HCT116 (cell line): ENCODE results near the gene GRK1. TPM values are rescaled to one million over a fixed set of nuclear protein-coding genes. Genes with fewer than 3 reads are reported as not detected.

Experiments
- ATAC-seq: fragments of 200-7000 bp; cut with Tn5 transposase; 2 replicates; pipeline ENCODE4 v1.9.1; 2020; ENCODE audit warnings: mild to moderate bottlenecking, moderate library complexity
- BruUV-seq: library from RNA; stranded (reverse); fragments of 400-500 nt; replicated peaks from 2 replicates; lab custom pipeline; 2021; lab: Mats Ljungman, UMichigan
- CTCF ChIA-PET: fragments of 300-600 bp; sonication (Branson Sonifier 250); formaldehyde crosslinking; loops from one replicate; lab custom pipeline; 2021; ENCODE audit warnings: antibody characterized with exemption; lab: Charles Lee
- POLR2A ChIA-PET: fragments of 300-600, 350-600 bp; sonication (Branson Sonifier 250); formaldehyde crosslinking; loops from one replicate; lab custom pipeline; 2021; ENCODE audit warnings: antibody characterized with exemption; lab: Charles Lee
- RAD21 ChIA-PET, 2 experiments: fragments of 300-600 bp; sonication (Branson Sonifier 250); formaldehyde crosslinking; loops; one replicate each; lab custom pipeline; 2023; ENCODE audit warnings: low total read pairs in 2 of 2; ENCODE audit not compliant: uncharacterized antibody in 2 of 2, unreplicated experiment in 2 of 2, low non-redundant PET in 1 of 2; lab: Charles Lee
- DNase-seq: peaks from one replicate; pipeline ENCODE4 v3.0.0-alpha.2; 2010; ENCODE audit warnings: low read depth, low spot score
- H2AFZ ChIP-seq: fragments of 200-600 bp; shearing (Covaris generic), sonication (generic); 2 replicates; pipeline ENCODE4 v1.6.1; 2017; ENCODE audit warnings: low read depth, mixed run types, mixed read lengths, antibody characterized with exemption, low read length; ENCODE audit not compliant: poor library complexity, severe bottlenecking
- H3K27ac ChIP-seq: 2 replicates; pipeline ENCODE4 v1.5.1; 2012; ENCODE audit warnings: low read depth, low read length
- H3K27me3 ChIP-seq: fragments of 200-600 bp; sonication (generic); 2 replicates; pipeline ENCODE4 v1.6.1; 2016; ENCODE audit warnings: mixed run types, low read length, mixed read lengths; ENCODE audit not compliant: insufficient read depth
- H3K36me3 ChIP-seq, 2 experiments: fragments of 200-500 bp in 1 of 2; fragments of 200-600 bp in 1 of 2; sonication (Bioruptor generic) in 1 of 2; sonication (generic) in 1 of 2; 2 replicates each; pipeline versions ENCODE4 v1.5.1 to v1.6.1; 2014 to 2016; ENCODE audit warnings: low read length in 2 of 2, inconsistent platforms in 1 of 2, mixed read lengths in 1 of 2, mixed run types in 1 of 2; ENCODE audit not compliant: insufficient read depth in 2 of 2, control insufficient read depth in 1 of 2
- H3K4me1 ChIP-seq, 2 experiments: fragments of 200-600 bp in 1 of 2; sonication (generic) in 1 of 2; 2 replicates each; pipeline versions ENCODE4 v1.5.1 to v1.6.1; 2012 to 2017; ENCODE audit warnings: low read length in 2 of 2, inconsistent platforms in 1 of 2, mild to moderate bottlenecking in 1 of 2, mixed read lengths in 1 of 2, mixed run types in 1 of 2, moderate library complexity in 1 of 2; ENCODE audit not compliant: insufficient read depth in 2 of 2, control insufficient read depth in 1 of 2
- H3K4me2 ChIP-seq: fragments of 200-600 bp; sonication (generic); 2 replicates; pipeline ENCODE4 v1.6.1; 2017; ENCODE audit warnings: mixed run types, low read length, mixed read lengths
- H3K4me3 ChIP-seq, 2 experiments: fragments of 200-600 bp in 1 of 2; sonication (generic) in 1 of 2; replicated peaks in 1 of 2; 2 replicates each; pipeline ENCODE4 v1.5.1; 2011 to 2016; ENCODE audit warnings: low read length in 2 of 2, control low read depth in 1 of 2, low read depth in 1 of 2, mild to moderate bottlenecking in 1 of 2, mixed read lengths in 1 of 2, mixed run types in 1 of 2
- H3K79me2 ChIP-seq: fragments of 200-600 bp; sonication (generic); 2 replicates; pipeline ENCODE4 v1.6.1; 2017; ENCODE audit warnings: mild to moderate bottlenecking, mixed run types, low read length, moderate library complexity, mixed read lengths; ENCODE audit not compliant: insufficient read depth
- H3K9ac ChIP-seq: fragments of 200-600 bp; sonication (generic); 2 replicates; pipeline ENCODE4 v1.6.1; 2016; ENCODE audit warnings: low read length, mixed read lengths
- H3K9me2 ChIP-seq: fragments of 200-600 bp; sonication (generic), shearing (Covaris generic); 2 replicates; pipeline ENCODE4 v1.6.1; 2017; ENCODE audit warnings: mixed run types, mild to moderate bottlenecking, moderate library complexity; ENCODE audit not compliant: insufficient read depth
- H3K9me3 ChIP-seq, 2 experiments: fragments of 200-500 bp in 1 of 2; fragments of 200-600 bp in 1 of 2; sonication (Bioruptor generic) in 1 of 2; sonication (generic) in 1 of 2; 2 replicates each; pipeline ENCODE4 v1.6.1; 2014 to 2017; ENCODE audit warnings: low read length in 2 of 2, mixed read lengths in 2 of 2, inconsistent platforms in 1 of 2, low read depth in 1 of 2, mild to moderate bottlenecking in 1 of 2, mixed run types in 1 of 2, moderate library complexity in 1 of 2; ENCODE audit not compliant: control insufficient read depth in 1 of 2, insufficient read depth in 1 of 2
- H4K20me1 ChIP-seq: fragments of 200-600 bp; sonication (generic), shearing (Covaris generic); 2 replicates; pipeline ENCODE4 v1.6.1; 2017; ENCODE audit warnings: mixed run types, mild to moderate bottlenecking, moderate library complexity; ENCODE audit not compliant: insufficient read depth
- ATF3 ChIP-seq: IDR thresholded peaks from 2 replicates; pipeline ENCODE4 v1.6.1; 2012
- CTCF ChIP-seq, 3 experiments: fragments of 200-600 bp in 1 of 3; sonication (generic) in 1 of 3; IDR thresholded peaks in 2 of 3; conservative IDR thresholded peaks in 1 of 3; 2 replicates each; pipeline ENCODE4 v1.5.1; 2012 to 2017; ENCODE audit warnings: low read depth in 2 of 3, low read length in 2 of 3, antibody characterized with exemption in 1 of 3, borderline replicate concordance in 1 of 3, control low read depth in 1 of 3, mild to moderate bottlenecking in 1 of 3, mixed read lengths in 1 of 3, mixed run types in 1 of 3, moderate library complexity in 1 of 3; ENCODE audit not compliant: insufficient read depth in 1 of 3
- EGR1 ChIP-seq: IDR thresholded peaks from 2 replicates; pipeline ENCODE4 v1.6.1; 2012; ENCODE audit warnings: low read depth
- EZH2 ChIP-seq: fragments of 200-600 bp; sonication (generic); IDR thresholded peaks from 2 replicates; pipeline ENCODE4 v1.6.1; 2017; ENCODE audit warnings: antibody characterized with exemption, mixed run types
- EZH2phosphoT487 ChIP-seq: fragments of 200-600 bp; IDR thresholded peaks from 2 replicates; pipeline ENCODE4 v1.6.1; 2018; ENCODE audit warnings: antibody characterized with exemption, borderline replicate concordance
- FOSL1 ChIP-seq: IDR thresholded peaks from 2 replicates; pipeline ENCODE4 v1.6.1; 2012; ENCODE audit warnings: low read depth
- JUND ChIP-seq: IDR thresholded peaks from 2 replicates; pipeline ENCODE4 v1.6.1; 2012
- MAX ChIP-seq: IDR thresholded peaks from 2 replicates; pipeline ENCODE4 v1.6.1; 2012
- POLR2A ChIP-seq: IDR thresholded peaks from 2 replicates; pipeline ENCODE4 v1.7.0; 2011; ENCODE audit warnings: borderline replicate concordance; ENCODE audit not compliant: insufficient read depth, insufficient read length; ENCODE audit errors: extremely low read depth
- POLR2AphosphoS5 ChIP-seq: IDR thresholded peaks from 2 replicates; pipeline ENCODE4 v1.6.1; 2011; ENCODE audit warnings: mild to moderate bottlenecking, low read depth, low read length, moderate library complexity
- RAD21 ChIP-seq: IDR thresholded peaks from 2 replicates; pipeline ENCODE4 v1.6.1; 2012; ENCODE audit warnings: low read depth, mild to moderate bottlenecking
- SIN3A ChIP-seq: IDR thresholded peaks from 2 replicates; pipeline ENCODE4 v1.6.1; 2012; ENCODE audit warnings: low read depth
- SRF ChIP-seq: IDR thresholded peaks from 2 replicates; pipeline ENCODE4 v1.6.1; 2012; ENCODE audit warnings: low read depth
- TCF7L2 ChIP-seq: IDR thresholded peaks from 2 replicates; pipeline ENCODE4 v1.7.0; 2011; ENCODE audit warnings: borderline replicate concordance, inconsistent platforms; ENCODE audit not compliant: insufficient read depth, insufficient read length; ENCODE audit errors: extremely low read depth
- YY1 ChIP-seq: IDR thresholded peaks from 2 replicates; pipeline ENCODE4 v1.6.1; 2011; ENCODE audit warnings: low read length, low read depth, moderate library complexity, mild to moderate bottlenecking; ENCODE audit not compliant: insufficient replicate concordance; ENCODE audit errors: extremely low read depth
- ZBTB33 ChIP-seq: IDR thresholded peaks from 2 replicates; pipeline ENCODE4 v1.6.1; 2011; ENCODE audit warnings: mild to moderate bottlenecking, low read length, moderate library complexity; ENCODE audit not compliant: insufficient replicate concordance; ENCODE audit errors: extremely low read depth
- ZFX ChIP-seq: fragments of 450-650 bp; IDR thresholded peaks from 2 replicates; pipeline ENCODE4 v1.6.1; 2017
- ZNF274 ChIP-seq: fragments of 200-500 bp; sonication (Bioruptor generic); IDR thresholded peaks from 2 replicates; pipeline ENCODE4 v1.6.1; 2014; ENCODE audit warnings: mild to moderate bottlenecking, low read depth, low read length, inconsistent platforms
- intact Hi-C: fragments of 100-400 bp; cut with micrococcal nuclease; formaldehyde crosslinking; loops from 2 replicates; pipeline ENCODE4 v1.10.0; 2022
- total RNA-seq: library from RNA; stranded (reverse); gene quantifications from one replicate; pipeline ENCODE4 v1.2.1, GENCODE V29; 2021; ENCODE audit not compliant: unreplicated experiment

The GRK1 gene
- total RNA-seq, 1 experiment from 2014 or later: not detected

GRCh38 chr13:113620036-113620796, 46.8 kb upstream of the GRK1 start:
- Histone ChIP-seq H3K4me2 (no peak overlapping the region), H2AFZ (no peak overlapping the region), H3K27ac (no peak overlapping the region; the same call in 1 of the 2 replicates), H3K79me2 (peaks cover 97% of the 10 kb centered on the region), H4K20me1 (peaks cover 10% of the 10 kb centered on the region; the same call in 1 of the 2 replicates), H3K9me2 (no peaks in the 10 kb centered on the region), H3K9ac (no peak overlapping the region), H3K27me3 (no peaks in the 10 kb centered on the region), H3K36me3 (peaks cover 14 to 41% of the 10 kb centered on the region in 2 experiments), H3K4me1 (no peaks in the 10 kb centered on the region), H3K9me3 (no peaks in the 10 kb centered on the region), H3K4me3 (no peak overlapping the region)
- POLR2A ChIA-PET: no interaction called here
- ATAC-seq (no peak), DNase-seq (no peak)
- intact Hi-C loops: loop anchor here (2.0 kb wide), 1 partner anchor 607 kb away; no protein-coding TSS in a partner anchor
- TF ChIP-seq TCF7L2 (no peak), ZBTB33 (no peak), POLR2A (no peak), POLR2AphosphoS5 (no peak), ATF3 (no peak), EGR1 (no peak), ZFX (no peak), RAD21 (no peak), CTCF (IDR thresholded peaks at IDR 0.05 in 2 of 3, conservative IDR thresholded peaks at IDR 0.05 in 1 of 3; ENCODE audit: borderline replicate concordance in 1 of 3, insufficient read depth in 1 of 3, low read depth in 2 of 3, low read length in 2 of 3) (no peak), SRF (no peak), JUND (no peak), EZH2phosphoT487 (no peak), SIN3A (no peak), MAX (no peak), EZH2 (no peak), ZNF274 (no peak), FOSL1 (no peak), YY1 (no peak)
- RAD21 ChIA-PET: no interaction called here
- CTCF ChIA-PET: no interaction called here
- BruUV-seq: no TSS peak
